Suprapubic skin (tissue), 4 donors: ENCODE measurements around the gene ST7. TPM values are rescaled to one million over a fixed set of nuclear protein-coding genes. Genes with fewer than 3 reads are reported as not detected.

ENCODE experiments used
- DNase-seq, 2 donors: peaks; one replicate each; pipeline ENCODE4 v3.0.0-alpha.2; 2019; ENCODE audit warnings: low spot score in 2 of 2
- H3K27ac ChIP-seq: fragments of 200-600 bp; sonication (generic); one replicate; pipeline ENCODE4 v1.5.1; 2019
- H3K27me3 ChIP-seq: fragments of 200-600 bp; sonication (generic); one replicate; pipeline ENCODE4 v1.5.1; 2019
- H3K36me3 ChIP-seq: fragments of 200-600 bp; sonication (generic); one replicate; pipeline ENCODE4 v1.5.1; 2019
- H3K4me1 ChIP-seq: fragments of 200-600 bp; sonication (generic); one replicate; pipeline ENCODE4 v1.5.1; 2019
- H3K4me3 ChIP-seq: fragments of 200-600 bp; sonication (generic); one replicate; pipeline ENCODE4 v1.5.1; 2019; ENCODE audit warnings: mild to moderate bottlenecking
- H3K9me3 ChIP-seq: fragments of 200-600 bp; sonication (generic); one replicate; pipeline ENCODE4 v1.5.1; 2019
- CTCF ChIP-seq, 2 donors: fragments of 200-600 bp in 1 of 2; fragments of 450-650 bp in 1 of 2; sonication (generic) in 1 of 2; IDR thresholded peaks; one replicate each; pipeline ENCODE4 v1.5.1; 2016 to 2019; ENCODE audit warnings: antibody characterized with exemption in 2 of 2, mild to moderate bottlenecking in 1 of 2, moderate library complexity in 1 of 2
- EP300 ChIP-seq: sonication (generic); formaldehyde crosslinking; IDR thresholded peaks from one replicate; pipeline ENCODE4 v1.6.1; 2017; ENCODE audit warnings: antibody characterized with exemption
- POLR2A ChIP-seq, 2 donors: fragments of 450-650 bp; IDR thresholded peaks; one replicate each; pipeline ENCODE4 v1.6.1; 2017; ENCODE audit warnings: antibody characterized with exemption in 2 of 2, mild to moderate bottlenecking in 2 of 2, moderate library complexity in 2 of 2
- POLR2AphosphoS5 ChIP-seq, 3 donors: sonication (generic); formaldehyde crosslinking; IDR thresholded peaks; one replicate each; pipeline ENCODE4 v1.6.1; 2017; ENCODE audit warnings: antibody characterized with exemption in 3 of 3
- WGBS: methylation state at CpG from one replicate; pipeline ENCODE4 v1.1.5; 2018; 5-methylcytosine and 5-hydroxymethylcytosine counted together
- total RNA-seq, 4 donors: library from RNA; depleted of rRNA; stranded (reverse); fragments of >200 nt; gene quantifications; one replicate each; pipeline ENCODE4 v1.1.0, GENCODE V29; 2016

Gene ST7
- total RNA-seq, 4 donors from 2014 or later = 13.1 to 28.2 (median 18.6) TPM

- Histone ChIP-seq H3K4me1 (peaks cover 11% of the 10 kb centered on the region), H3K27me3 (no peaks in the 10 kb centered on the region), H3K36me3 (no peaks in the 10 kb centered on the region), H3K27ac (no peak overlapping the region), H3K4me3 (no peak overlapping the region), H3K9me3 (no peaks in the 10 kb centered on the region)
- TF ChIP-seq EP300 (no peak), POLR2AphosphoS5 (IDR thresholded peaks at IDR 0.05) (no peak), CTCF (IDR thresholded peaks at IDR 0.05) (no peak), POLR2A (IDR thresholded peaks at IDR 0.05) (no peak)
- 28% methylated on average over 5 of the region's 5 CpGs for WGBS
- DNase-seq = no peak
Measured at GRCh38 chr7:117110480-117111315, 157.4 kb downstream of the ST7 start.

GRCh38 chr7:117111535-117111934 is 158.2 kb downstream of the ST7 start:
- no peak for DNase-seq
- Histone ChIP-seq H3K4me1 (peaks cover 11% of the 10 kb centered on the region), H3K27ac (no peak overlapping the region), H3K36me3 (no peaks in the 10 kb centered on the region), H3K27me3 (no peaks in the 10 kb centered on the region), H3K9me3 (no peaks in the 10 kb centered on the region), H3K4me3 (no peak overlapping the region)
- TF ChIP-seq POLR2AphosphoS5 (IDR thresholded peaks at IDR 0.05) = no peak
- TF ChIP-seq EP300 = no peak
- no peak for TF ChIP-seq POLR2A (IDR thresholded peaks at IDR 0.05)
- TF ChIP-seq CTCF (IDR thresholded peaks at IDR 0.05) = no peak
- 66% methylated on average over 1 of the region's 1 CpG for WGBS

DNA sequence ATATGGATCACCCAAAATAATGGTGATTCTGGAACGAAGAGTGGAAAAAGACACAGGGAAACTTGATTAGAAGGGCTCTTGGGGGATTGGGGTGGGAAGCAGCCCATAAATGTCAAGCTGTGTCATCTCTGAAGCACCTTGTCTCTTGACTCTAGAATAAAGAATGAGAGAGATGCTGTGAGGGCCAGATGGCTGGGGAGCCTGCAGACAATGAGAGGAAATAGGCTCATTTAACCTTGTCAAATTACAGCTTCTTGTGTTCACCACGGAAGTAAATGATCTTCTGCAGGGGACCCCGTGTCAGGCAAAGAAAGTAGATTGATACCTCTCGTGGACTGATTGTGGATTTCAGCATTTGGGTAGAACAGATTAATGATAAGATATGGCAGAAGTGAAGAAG is 159.3 kb downstream of the ST7 start:
- 87% methylated on average over 4 of the region's 4 CpGs for WGBS

GRCh38 chr7:117113871-117114270 is 160.6 kb downstream of the ST7 start:
- Histone ChIP-seq H3K36me3 (no peaks in the 10 kb centered on the region), H3K27ac (no peak overlapping the region), H3K27me3 (no peaks in the 10 kb centered on the region), H3K9me3 (no peaks in the 10 kb centered on the region), H3K4me1 (peaks cover 11% of the 10 kb centered on the region), H3K4me3 (no peak overlapping the region)
- TF ChIP-seq EP300 (no peak), POLR2A (IDR thresholded peaks at IDR 0.05) (no peak), POLR2AphosphoS5 (IDR thresholded peaks at IDR 0.05) (no peak), CTCF (IDR thresholded peaks at IDR 0.05) (no peak)
- DNase-seq = no peak
- 95% methylated on average over 4 of the region's 4 CpGs for WGBS

More for the DNA sequence above, 159.3 kb downstream of the ST7 start:
- no peak for DNase-seq
- Histone ChIP-seq H3K9me3 (no peaks in the 10 kb centered on the region), H3K36me3 (no peaks in the 10 kb centered on the region), H3K4me3 (no peak overlapping the region), H3K27me3 (no peaks in the 10 kb centered on the region), H3K4me1 (peaks cover 11% of the 10 kb centered on the region), H3K27ac (no peak overlapping the region)
- TF ChIP-seq POLR2AphosphoS5 (IDR thresholded peaks at IDR 0.05) (no peak), CTCF (IDR thresholded peaks at IDR 0.05) (no peak), EP300 (no peak), POLR2A (IDR thresholded peaks at IDR 0.05) (no peak)

DNA sequence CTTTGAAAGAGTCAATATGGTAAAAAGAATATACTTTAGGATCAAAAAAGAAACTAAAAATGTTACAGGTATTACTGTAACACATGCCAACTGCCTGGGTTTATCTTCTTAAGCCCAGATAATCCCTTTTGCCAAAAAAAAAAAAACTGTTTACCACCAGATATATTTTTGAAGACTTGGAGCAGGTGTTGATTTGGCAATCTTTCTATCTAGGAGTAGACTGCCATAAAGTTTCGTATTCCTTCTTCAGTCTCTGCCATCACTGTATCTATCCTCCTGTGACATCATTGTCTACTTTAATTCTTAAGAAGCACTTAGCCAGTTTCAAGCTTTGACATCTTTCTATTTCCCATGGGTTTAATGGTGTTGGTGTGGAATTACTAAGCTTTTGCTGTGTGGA is 161.0 kb downstream of the ST7 start:
- H3K36me3 ChIP-seq = no peaks in the 10 kb centered on the region
- no peak for TF ChIP-seq CTCF (IDR thresholded peaks at IDR 0.05)
- peaks cover 11% of the 10 kb centered on the region for H3K4me1 ChIP-seq
- no peak overlapping the region for H3K4me3 ChIP-seq
- DNase-seq = no peak
- WGBS = 71% methylated on average over 1 of the region's 1 CpG
- no peak overlapping the region for H3K27ac ChIP-seq
- no peaks in the 10 kb centered on the region for H3K9me3 ChIP-seq
- no peaks in the 10 kb centered on the region for H3K27me3 ChIP-seq
